ENCODE data around the gene TOPAZ1.

DNA sequence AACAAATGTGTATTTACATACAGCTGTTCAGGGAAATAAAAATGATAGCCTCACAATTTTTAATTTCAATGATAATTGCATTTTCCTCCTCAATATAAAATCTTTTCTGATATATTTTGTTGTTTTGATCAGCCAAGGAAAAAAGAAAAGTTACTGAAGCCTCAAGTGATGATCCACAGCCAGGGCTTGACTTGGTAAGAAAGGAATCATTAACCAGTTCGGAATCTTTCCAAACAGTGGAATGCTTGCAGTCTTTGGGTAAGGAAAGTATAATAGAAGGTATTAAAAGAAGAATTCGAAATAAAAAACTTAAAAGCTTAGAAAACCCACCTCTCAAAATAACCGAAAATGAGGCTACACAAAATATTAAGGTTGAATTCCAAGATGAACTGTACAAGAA is 1.0 kb downstream of the TOPAZ1 start:
- TF ChIP-seq, protein P1, sequence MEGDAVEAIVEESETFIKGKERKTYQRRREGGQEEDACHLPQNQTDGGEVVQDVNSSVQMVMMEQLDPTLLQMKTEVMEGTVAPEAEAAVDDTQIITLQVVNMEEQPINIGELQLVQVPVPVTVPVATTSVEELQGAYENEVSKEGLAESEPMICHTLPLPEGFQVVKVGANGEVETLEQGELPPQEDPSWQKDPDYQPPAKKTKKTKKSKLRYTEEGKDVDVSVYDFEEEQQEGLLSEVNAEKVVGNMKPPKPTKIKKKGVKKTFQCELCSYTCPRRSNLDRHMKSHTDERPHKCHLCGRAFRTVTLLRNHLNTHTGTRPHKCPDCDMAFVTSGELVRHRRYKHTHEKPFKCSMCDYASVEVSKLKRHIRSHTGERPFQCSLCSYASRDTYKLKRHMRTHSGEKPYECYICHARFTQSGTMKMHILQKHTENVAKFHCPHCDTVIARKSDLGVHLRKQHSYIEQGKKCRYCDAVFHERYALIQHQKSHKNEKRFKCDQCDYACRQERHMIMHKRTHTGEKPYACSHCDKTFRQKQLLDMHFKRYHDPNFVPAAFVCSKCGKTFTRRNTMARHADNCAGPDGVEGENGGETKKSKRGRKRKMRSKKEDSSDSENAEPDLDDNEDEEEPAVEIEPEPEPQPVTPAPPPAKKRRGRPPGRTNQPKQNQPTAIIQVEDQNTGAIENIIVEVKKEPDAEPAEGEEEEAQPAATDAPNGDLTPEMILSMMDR (IDR thresholded peaks at IDR 0.05; ENCODE audit: insufficient read depth, low read depth, low read length) = no peak
- no peak for TF ChIP-seq EZH2 (IDR thresholded peaks at IDR 0.05; ENCODE audit: insufficient read depth, low read length)

Data from astrocyte (in vitro differentiated cells and primary cell).